Neuronal stem cell (in vitro differentiated cells): ENCODE results near the gene PHF13.

Experiments used
- DNase-seq: peaks from one replicate; pipeline ENCODE4 v3.0.0-alpha.2; 2013; ENCODE audit warnings: low spot score
- H2AFZ ChIP-seq: one replicate; pipeline ENCODE4 v1.6.1; 2013; ENCODE audit warnings: mild to moderate bottlenecking, low read length, inconsistent platforms
- H2AK5ac ChIP-seq: 2 replicates; pipeline ENCODE4 v1.6.1; 2013; ENCODE audit warnings: low read depth, mild to moderate bottlenecking, inconsistent platforms, low read length, moderate library complexity, mixed read lengths
- H2BK120ac ChIP-seq: 2 replicates; pipeline ENCODE4 v1.6.1; 2013; ENCODE audit warnings: low read depth, mild to moderate bottlenecking, inconsistent platforms, low read length, moderate library complexity, mixed read lengths
- H2BK12ac ChIP-seq: one replicate; pipeline ENCODE4 v1.6.1; 2013; ENCODE audit warnings: low read length, inconsistent platforms
- H2BK15ac ChIP-seq: 2 replicates; pipeline ENCODE4 v1.6.1; 2013; ENCODE audit warnings: mild to moderate bottlenecking, low read length, inconsistent platforms, mixed read lengths
- H2BK5ac ChIP-seq: one replicate; pipeline ENCODE4 v1.6.1; 2013; ENCODE audit warnings: inconsistent platforms, mild to moderate bottlenecking, low read length, moderate library complexity
- H3K14ac ChIP-seq: one replicate; pipeline ENCODE4 v1.6.1; 2013; ENCODE audit warnings: low read length, inconsistent platforms
- H3K18ac ChIP-seq: 2 replicates; pipeline ENCODE4 v1.6.1; 2013; ENCODE audit warnings: low read length, inconsistent platforms
- H3K23ac ChIP-seq: 2 replicates; pipeline ENCODE4 v1.6.1; 2013; ENCODE audit warnings: low read depth, mild to moderate bottlenecking, mixed read lengths, low read length, inconsistent platforms; ENCODE audit not compliant: poor library complexity
- H3K27ac ChIP-seq: replicated peaks from 3 replicates; pipeline ENCODE4 v1.5.1; 2013; ENCODE audit warnings: low read length, inconsistent platforms
- H3K27me3 ChIP-seq, 3 experiments: 2 replicates each; pipeline ENCODE4 v1.6.1; 2013; ENCODE audit warnings: low read length in 3 of 3, mild to moderate bottlenecking in 2 of 3, inconsistent platforms in 1 of 3, low read depth in 1 of 3, mixed read lengths in 1 of 3, moderate library complexity in 1 of 3; ENCODE audit not compliant: control insufficient read depth in 3 of 3, insufficient read depth in 3 of 3
- H3K36me3 ChIP-seq, 2 donors: replicated peaks in 1 of 2; 2 replicates each; pipeline ENCODE4 v1.6.1; 2013; ENCODE audit warnings: low read length in 2 of 2; ENCODE audit not compliant: control insufficient read depth in 2 of 2, insufficient read depth in 2 of 2
- H3K4ac ChIP-seq: 2 replicates; pipeline ENCODE4 v1.6.1; 2013; ENCODE audit warnings: inconsistent platforms, mild to moderate bottlenecking, low read length, moderate library complexity
- H3K4me1 ChIP-seq, 2 donors: 1 replicate in 1 of 2; 2 replicates in 1 of 2; pipeline ENCODE4 v1.6.1; 2013; ENCODE audit warnings: low read length in 2 of 2, low read depth in 1 of 2; ENCODE audit not compliant: control insufficient read depth in 2 of 2, insufficient read depth in 1 of 2
- H3K4me2 ChIP-seq: one replicate; pipeline ENCODE4 v1.6.1; 2013; ENCODE audit warnings: mild to moderate bottlenecking, low read length, inconsistent platforms; ENCODE audit not compliant: insufficient read depth, poor library complexity, severe bottlenecking
- H3K4me3 ChIP-seq, 2 donors: 2 replicates each; pipeline ENCODE4 v1.5.1; 2013; ENCODE audit warnings: low read length in 2 of 2, mild to moderate bottlenecking in 2 of 2, inconsistent platforms in 1 of 2, moderate library complexity in 1 of 2
- H3K79me1 ChIP-seq: one replicate; pipeline ENCODE4 v1.6.1; 2013; ENCODE audit warnings: low read depth, mild to moderate bottlenecking, inconsistent platforms, low read length, moderate library complexity
- H3K9ac ChIP-seq: one replicate; pipeline ENCODE4 v1.6.1; 2013; ENCODE audit warnings: mild to moderate bottlenecking, low read depth, low read length, inconsistent platforms; ENCODE audit not compliant: poor library complexity
- H3K9me3 ChIP-seq, 2 donors: replicated peaks in 1 of 2; 2 replicates each; pipeline versions ENCODE3 to v1.6.1; 2013; ENCODE audit warnings: low read length in 2 of 2, mild to moderate bottlenecking in 2 of 2, inconsistent platforms in 1 of 2, low read depth in 1 of 2, mixed read lengths in 1 of 2, moderate library complexity in 1 of 2; ENCODE audit not compliant: control insufficient read depth in 2 of 2, insufficient read depth in 1 of 2
- H4K8ac ChIP-seq: one replicate; pipeline ENCODE4 v1.6.1; 2013; ENCODE audit warnings: low read depth, mild to moderate bottlenecking, inconsistent platforms, low read length, moderate library complexity
- H4K91ac ChIP-seq: one replicate; pipeline ENCODE4 v1.6.1; 2013; ENCODE audit warnings: low read length, low read depth, mild to moderate bottlenecking, inconsistent platforms; ENCODE audit not compliant: poor library complexity
- WGBS, 2 donors: extraction: QIAGEN DNeasy Blood & Tissue Kit; methylation state at CpG; one replicate each; pipeline ENCODE4 v1.1.7; 2013; ENCODE audit warnings: missing lambda C conversion rate in 2 of 2, mixed read lengths in 1 of 2; ENCODE audit not compliant: insufficient read length in 2 of 2, insufficient replicate concordance in 1 of 2; ENCODE audit errors: extremely low coverage in 2 of 2; 5-methylcytosine and 5-hydroxymethylcytosine counted together

The PHF13 gene

DNA sequence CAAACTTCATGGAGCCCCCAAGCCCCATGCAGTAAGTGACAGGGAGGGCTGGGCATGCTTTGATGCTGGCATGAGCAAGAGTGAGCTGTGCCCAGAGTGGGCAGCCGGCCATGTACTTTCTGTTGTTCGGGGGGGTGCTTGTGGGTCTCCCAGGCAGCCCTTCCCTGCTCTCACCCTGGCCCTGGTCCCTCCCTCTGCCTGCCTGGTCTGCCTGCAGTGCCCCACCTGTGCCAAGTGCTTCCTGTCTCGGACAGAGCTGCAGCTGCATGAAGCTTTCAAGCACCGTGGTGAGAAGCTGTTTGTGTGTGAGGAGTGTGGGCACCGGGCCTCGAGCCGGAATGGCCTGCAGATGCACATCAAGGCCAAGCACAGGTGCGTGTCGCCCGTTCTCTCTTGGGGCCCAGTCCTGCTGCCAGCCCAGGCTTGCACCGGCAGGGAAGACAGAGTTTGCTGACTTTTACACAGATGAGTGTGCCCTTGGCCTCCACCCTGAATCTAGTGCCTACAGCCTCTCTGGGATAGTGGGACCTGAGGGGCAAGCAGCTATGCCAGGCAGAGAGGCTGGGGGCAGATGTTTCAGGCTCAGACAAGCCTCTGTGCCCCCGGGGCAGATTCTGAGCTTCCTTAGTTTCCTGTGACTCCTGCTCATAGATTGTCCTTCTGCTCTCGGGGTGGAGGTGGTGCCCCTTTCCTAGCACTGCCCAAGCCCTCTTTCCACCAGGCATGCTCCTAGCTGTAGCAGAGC, 26.1 kb upstream of the PHF13 start:
- peak overlapping the region; percentile 97 for H3K23ac ChIP-seq
- H3K4me1 ChIP-seq = no peaks in the 10 kb centered on the region
- DNase-seq = no peak
- H3K4ac ChIP-seq = no peak overlapping the region
- no peak overlapping the region for H2AFZ ChIP-seq
- no peak overlapping the region for H4K8ac ChIP-seq
- no peak overlapping the region for H3K4me2 ChIP-seq
- no peak overlapping the region for H2BK120ac ChIP-seq
- H2AK5ac ChIP-seq = no peak overlapping the region
- no peak overlapping the region for H3K18ac ChIP-seq
- no peaks in the 10 kb centered on the region for H3K9me3 ChIP-seq
- no peak overlapping the region for H2BK5ac ChIP-seq
- no peaks in the 10 kb centered on the region for H3K27me3 ChIP-seq
- H3K4me3 ChIP-seq = no peak overlapping the region
- no peak overlapping the region for H2BK12ac ChIP-seq
- H3K14ac ChIP-seq = no peak overlapping the region
- H3K9ac ChIP-seq = peak overlapping the region; percentile 63
- H2BK15ac ChIP-seq = no peak overlapping the region
- peaks cover 28 to 64% of the 10 kb centered on the region in 2 donors for H3K36me3 ChIP-seq
- H4K91ac ChIP-seq = no peak overlapping the region
- peaks cover 12% of the 10 kb centered on the region for H3K79me1 ChIP-seq
- no peak overlapping the region for H3K27ac ChIP-seq
- WGBS, 2 donors = no CpG with 5 or more reads among the region's 13 CpGs

GRCh38 chr1:6588128-6588892, 25.2 kb upstream of the PHF13 start:
- Histone ChIP-seq H3K27ac (no peak overlapping the region), H3K4me3 (no peak overlapping the region), H3K18ac (no peak overlapping the region), H3K9me3 (no peaks in the 10 kb centered on the region), H3K36me3 (peaks cover 34 to 70% of the 10 kb centered on the region in 2 donors), H3K79me1 (peaks cover 16% of the 10 kb centered on the region), H2AFZ (no peak overlapping the region), H2BK5ac (peak overlapping the region; percentile 66), H2BK12ac (peak overlapping the region; percentile 6), H2BK15ac (no peak overlapping the region), H3K9ac (peak overlapping the region; percentile 63), H2BK120ac (no peak overlapping the region), H3K4me2 (no peak overlapping the region), H3K23ac (peak overlapping the region; percentile 97), H4K91ac (no peak overlapping the region), H3K4ac (no peak overlapping the region), H2AK5ac (no peak overlapping the region), H3K27me3 (no peaks in the 10 kb centered on the region), H4K8ac (peak overlapping the region; percentile 17), H3K14ac (peak overlapping the region; percentile 56), H3K4me1 (no peaks in the 10 kb centered on the region)
- WGBS, 2 donors = no CpG with 5 or more reads among the region's 25 CpGs
- DNase-seq = no peak

GRCh38 chr1:6588893-6589520, 24.5 kb upstream of the PHF13 start:
- Histone ChIP-seq H4K91ac (no peak overlapping the region), H3K23ac (peak overlapping the region; percentile 55), H3K4me3 (no peak overlapping the region), H3K36me3 (peaks cover 39 to 77% of the 10 kb centered on the region in 2 donors), H3K79me1 (peaks cover 16% of the 10 kb centered on the region), H3K27me3 (no peaks in the 10 kb centered on the region), H3K4me1 (no peaks in the 10 kb centered on the region), H3K18ac (no peak overlapping the region), H2BK120ac (no peak overlapping the region), H3K4ac (no peak overlapping the region), H2AFZ (no peak overlapping the region), H2BK5ac (peak overlapping the region; percentile 66), H2BK12ac (no peak overlapping the region), H3K9ac (no peak overlapping the region), H2BK15ac (no peak overlapping the region), H4K8ac (peak overlapping the region; percentile 72), H3K4me2 (no peak overlapping the region), H3K9me3 (no peaks in the 10 kb centered on the region), H3K14ac (no peak overlapping the region), H2AK5ac (no peak overlapping the region), H3K27ac (no peak overlapping the region)
- no peak for DNase-seq
- no CpG with 5 or more reads among the region's 24 CpGs for WGBS, 2 donors

DNA sequence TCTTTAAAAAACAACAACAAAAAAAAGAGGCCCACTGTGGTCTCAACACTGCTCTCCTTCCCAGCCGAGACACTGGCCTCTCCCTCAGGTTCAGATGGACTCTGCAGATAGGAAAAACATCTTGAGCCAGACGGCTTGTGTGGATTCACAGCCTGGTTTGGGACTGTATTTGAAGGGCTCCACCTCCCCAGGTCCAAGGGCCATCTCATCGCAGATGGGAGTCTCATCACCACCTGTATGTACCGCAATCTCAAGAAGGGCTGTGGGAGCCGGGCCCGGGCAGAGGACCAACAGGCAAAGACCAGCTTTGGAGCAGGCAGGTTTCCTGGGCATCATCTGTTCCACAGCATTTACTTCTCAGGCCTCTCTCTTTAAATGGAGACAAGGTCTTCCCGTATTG, 23.5 kb upstream of the PHF13 start:
- Histone ChIP-seq H3K4me2 (no peak overlapping the region), H3K9ac (no peak overlapping the region), H3K27ac (no peak overlapping the region), H3K36me3 (peaks cover 43 to 80% of the 10 kb centered on the region in 2 donors), H3K4me3 (no peak overlapping the region), H2AFZ (no peak overlapping the region), H3K14ac (no peak overlapping the region), H2BK12ac (no peak overlapping the region), H2AK5ac (no peak overlapping the region), H4K91ac (no peak overlapping the region), H3K23ac (no peak overlapping the region), H3K9me3 (no peaks in the 10 kb centered on the region), H3K79me1 (peaks cover 12% of the 10 kb centered on the region), H3K4ac (no peak overlapping the region), H2BK120ac (no peak overlapping the region), H4K8ac (no peak overlapping the region), H2BK15ac (no peak overlapping the region), H3K18ac (no peak overlapping the region), H2BK5ac (no peak overlapping the region), H3K4me1 (no peaks in the 10 kb centered on the region), H3K27me3 (no peaks in the 10 kb centered on the region)
- DNase-seq = no peak
- no CpG with 5 or more reads among the region's 7 CpGs for WGBS, 2 donors
